ENCODE results near the gene USP20. TPM values are rescaled to one million over a fixed set of nuclear protein-coding genes. Genes with fewer than 3 reads are reported as not detected.

USP20 gene
- total RNA-seq, 8 experiments from 2014 or later: 15.3 to 24.8 (median 20.7) TPM

DNA sequence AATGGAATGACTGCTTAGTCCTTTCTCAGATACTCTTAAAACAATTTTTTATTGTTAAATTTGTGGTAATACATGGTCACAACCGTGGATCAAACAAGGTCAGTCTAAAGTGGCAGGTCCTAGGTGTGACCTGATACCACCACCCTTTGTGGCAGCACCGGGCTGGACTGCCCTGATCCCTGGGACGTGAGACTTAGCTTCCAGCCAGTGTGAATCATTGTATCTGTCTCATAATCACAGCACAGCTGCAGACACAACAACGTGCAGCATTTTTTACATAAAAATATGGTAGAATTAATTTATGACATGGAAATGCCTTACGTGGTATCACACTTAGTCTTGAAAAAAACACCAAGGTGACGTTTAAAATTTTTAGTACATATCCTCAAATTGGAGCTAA lies 24.5 kb upstream of the USP20 start:
- 66 to 100% (median 88%) methylated on average over 2 to 6 of the region's 6 CpGs; no CpG with 5 or more reads in 3 of the 10 experiments for WGBS, 10 experiments
- ATAC-seq (replicated peaks in 6 of 8): no peak
- H3K27ac ChIP-seq: no peak overlapping the region
- H3K4me3 ChIP-seq: no peak overlapping the region
- in situ Hi-C loops (cut with MboI; ENCODE audit: low pct_unique_long_range_greater_than_20kb in 2 of 9, low sequenced_read_pairs in 9 of 9, unreplicated experiment in 9 of 9): no loop called here
- H3K4me1 ChIP-seq (replicated peaks in 1 of 2): no peaks in the 10 kb centered on the region

DNA sequence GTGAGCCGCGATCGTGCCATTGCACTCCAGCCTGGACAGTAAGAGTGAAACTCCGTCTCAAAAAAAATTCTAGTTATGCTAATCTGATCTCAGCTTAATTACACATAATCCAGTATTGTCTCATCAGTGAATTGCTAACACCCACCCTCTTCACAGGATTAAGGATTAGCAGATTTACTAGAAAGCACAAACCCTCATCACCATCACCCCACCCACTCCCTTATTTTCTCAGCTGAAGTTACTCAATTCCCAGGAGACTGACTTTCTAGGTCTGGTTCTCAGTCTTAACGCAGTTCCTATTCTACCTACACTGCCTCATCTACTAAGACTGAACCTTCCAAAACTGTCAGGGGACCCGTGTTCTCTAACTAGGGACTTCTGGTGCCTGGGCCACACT lies 23.3 kb upstream of the USP20 start:
- Histone ChIP-seq H3K27ac (no peak overlapping the region), H3K4me1 (replicated peaks in 1 of 2) (no peaks in the 10 kb centered on the region), H3K4me3 (no peak overlapping the region)
- WGBS, 10 experiments: 75 to 100% (median 100%) methylated on average over 1 to 4 of the region's 6 CpGs; no CpG with 5 or more reads in 6 of the 10 experiments
- peak in 1 of 8 experiments; percentile 20 for ATAC-seq (replicated peaks in 6 of 8)
- in situ Hi-C loops (cut with MboI; ENCODE audit: low pct_unique_long_range_greater_than_20kb in 2 of 9, low sequenced_read_pairs in 9 of 9, unreplicated experiment in 9 of 9): no loop called here

GRCh38 chr9:129812385-129812784 lies 22.9 kb upstream of the USP20 start:
- no peaks in the 10 kb centered on the region for H3K4me1 ChIP-seq (replicated peaks in 1 of 2)
- peak in 1 of 8 experiments; percentile 13 for ATAC-seq (replicated peaks in 6 of 8)
- H3K4me3 ChIP-seq: no peak overlapping the region
- in situ Hi-C loops (cut with MboI; ENCODE audit: low pct_unique_long_range_greater_than_20kb in 2 of 9, low sequenced_read_pairs in 9 of 9, unreplicated experiment in 9 of 9): no loop called here
- no peak overlapping the region for H3K27ac ChIP-seq
- WGBS, 10 experiments: 0 to 95% (median 80%) methylated on average over 1 to 3 of the region's 9 CpGs; no CpG with 5 or more reads in 6 of the 10 experiments

GRCh38 chr9:129813661-129814060 lies 21.6 kb upstream of the USP20 start:
- WGBS, 10 experiments: 75 to 100% (median 90%) methylated on average over 1 to 6 of the region's 9 CpGs; no CpG with 5 or more reads in 5 of the 10 experiments
- no peak overlapping the region for H3K4me3 ChIP-seq

DNA sequence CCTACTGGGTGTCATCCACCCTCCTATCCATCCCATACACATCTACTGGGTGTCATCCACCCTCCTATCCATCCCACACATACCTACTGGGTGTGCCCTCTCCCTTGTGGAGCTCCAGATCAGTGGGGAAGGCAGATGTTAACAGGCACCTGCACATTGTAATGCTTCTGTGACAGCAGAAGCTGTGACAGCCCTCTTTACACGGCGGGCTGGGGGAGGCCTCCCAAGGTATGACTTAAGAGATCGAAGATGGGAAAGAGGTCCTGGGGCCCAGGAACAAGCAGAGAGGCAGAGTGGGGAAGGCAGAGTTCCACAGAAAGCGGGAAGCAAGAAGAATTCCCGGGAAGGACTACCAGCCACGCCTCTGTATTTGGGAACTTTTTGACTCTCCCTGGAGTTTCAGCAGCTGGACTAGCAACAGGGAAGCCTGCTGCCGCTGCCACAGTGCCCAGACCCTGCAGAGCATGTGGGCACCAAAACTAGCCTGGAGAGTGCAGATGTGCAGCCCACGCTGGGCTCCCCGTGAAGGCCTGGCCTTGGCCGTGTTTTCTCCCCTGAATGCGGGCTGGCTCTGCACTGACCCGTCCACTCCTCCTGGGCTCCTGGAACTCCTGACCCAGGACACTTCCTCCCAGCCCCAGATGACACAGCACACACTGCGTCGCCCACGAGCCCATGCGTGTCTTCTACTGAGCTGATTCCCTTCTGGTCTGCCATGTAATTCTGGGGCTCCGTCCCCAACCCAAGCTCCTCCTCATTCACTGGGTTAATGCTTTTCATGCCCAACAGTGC lies 20.6 kb upstream of the USP20 start:
- no peak overlapping the region for H3K4me3 ChIP-seq
- no peak overlapping the region for H3K27ac ChIP-seq
- H3K4me1 ChIP-seq (replicated peaks in 1 of 2): no peaks in the 10 kb centered on the region
- in situ Hi-C loops (cut with MboI; ENCODE audit: low pct_unique_long_range_greater_than_20kb in 2 of 9, low sequenced_read_pairs in 9 of 9, unreplicated experiment in 9 of 9): no loop called here
- WGBS, 10 experiments: 81 to 100% (median 96%) methylated on average over 1 to 5 of the region's 17 CpGs; no CpG with 5 or more reads in 2 of the 10 experiments
- peak in 3 of 8 experiments; percentile 7 to 18 (median 13) for ATAC-seq (replicated peaks in 6 of 8)

More at GRCh38 chr9:129813661-129814060, 21.6 kb upstream of the USP20 start:
- no peak for ATAC-seq (replicated peaks in 6 of 8)
- H3K4me1 ChIP-seq (replicated peaks in 1 of 2): no peaks in the 10 kb centered on the region
- in situ Hi-C loops (cut with MboI; ENCODE audit: low pct_unique_long_range_greater_than_20kb in 2 of 9, low sequenced_read_pairs in 9 of 9, unreplicated experiment in 9 of 9): no loop called here
- no peak overlapping the region for H3K27ac ChIP-seq

DNA sequence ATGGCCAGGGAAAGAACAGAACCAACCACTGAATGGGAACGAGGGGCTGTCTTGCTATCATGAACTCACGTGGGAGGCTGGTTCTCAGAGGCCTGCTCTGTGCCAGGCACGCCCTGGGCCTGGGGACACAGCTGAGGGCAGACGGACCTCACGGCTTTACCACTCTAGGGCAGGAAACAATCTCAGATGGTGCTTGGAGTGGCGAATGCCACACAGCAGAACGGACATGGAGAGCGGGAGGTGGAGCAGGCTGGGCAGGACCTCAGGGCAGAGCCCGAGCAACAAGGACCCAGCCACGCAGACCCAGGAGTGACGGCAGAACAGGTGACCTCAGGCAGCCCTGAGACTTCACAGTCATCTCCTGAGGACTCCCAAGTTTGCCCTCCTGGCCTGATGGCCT lies 20.0 kb upstream of the USP20 start:
- in situ Hi-C loops (cut with MboI; ENCODE audit: low pct_unique_long_range_greater_than_20kb in 2 of 9, low sequenced_read_pairs in 9 of 9, unreplicated experiment in 9 of 9): no loop called here
- ATAC-seq (replicated peaks in 6 of 8): peak in 5 of 8 experiments; percentile 6 to 20 (median 13)
- 80 to 100% (median 100%) methylated on average over 1 to 2 of the region's 11 CpGs; no CpG with 5 or more reads in 5 of the 10 experiments for WGBS, 10 experiments
- H3K4me3 ChIP-seq: no peak overlapping the region
- H3K4me1 ChIP-seq (replicated peaks in 1 of 2): no peaks in the 10 kb centered on the region
- no peak overlapping the region for H3K27ac ChIP-seq

- H3K4me1 ChIP-seq (replicated peaks in 1 of 2): no peaks in the 10 kb centered on the region
- H3K4me3 ChIP-seq: no peak overlapping the region
- no peak overlapping the region for H3K27ac ChIP-seq
- 85 to 100% (median 97%) methylated on average over 1 to 6 of the region's 14 CpGs; no CpG with 5 or more reads in 1 of the 10 experiments for WGBS, 10 experiments
- in situ Hi-C loops (cut with MboI; ENCODE audit: low pct_unique_long_range_greater_than_20kb in 2 of 9, low sequenced_read_pairs in 9 of 9, unreplicated experiment in 9 of 9): no loop called here
- no peak for ATAC-seq (replicated peaks in 6 of 8)
Measured at GRCh38 chr9:129816501-129817435, 18.5 kb upstream of the USP20 start.

DNA sequence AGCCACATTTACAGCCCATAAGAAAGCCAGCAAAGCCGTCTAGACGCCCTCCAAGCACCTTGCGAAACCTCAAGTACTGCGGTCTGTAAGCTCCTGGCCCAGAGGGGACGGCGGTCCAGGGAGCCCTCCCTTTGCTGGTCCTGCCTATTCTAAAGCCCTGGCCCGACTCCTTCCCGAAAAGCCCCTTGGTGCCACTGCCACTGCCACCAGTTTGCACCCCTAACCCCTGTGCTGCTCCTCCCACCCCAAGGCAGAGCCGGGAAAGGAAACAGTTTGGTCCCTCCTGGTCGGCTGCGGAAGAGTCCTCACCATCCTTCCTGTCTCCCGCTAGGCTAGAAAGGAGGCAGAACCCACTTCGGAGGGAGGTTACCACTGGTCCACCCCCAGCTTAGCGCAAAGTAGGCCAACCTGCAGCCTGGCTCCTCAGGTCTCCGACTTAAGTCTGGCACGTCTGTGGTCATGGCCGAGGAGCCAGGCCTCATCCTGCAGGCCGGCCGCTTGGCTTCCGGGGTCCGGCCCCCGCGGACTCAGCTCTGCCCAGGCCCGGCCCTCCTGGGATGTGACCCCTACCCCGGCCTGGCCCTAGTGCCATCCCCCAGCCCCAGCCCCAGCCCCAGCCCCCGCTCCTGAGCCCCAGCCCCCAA lies 12.2 kb upstream of the USP20 start:
- Histone ChIP-seq H3K4me1 (replicated peaks in 1 of 2) (peaks cover 6% of the 10 kb centered on the region in 2 donors), H3K27ac (peak overlapping the region in 1 of 2 donors; percentile 47), H3K4me3 (peak overlapping the region; percentile 60 to 99 (median 85))
- WGBS, 10 experiments: 15 to 70% (median 40%) methylated on average over 1 to 8 of the region's 26 CpGs; no CpG with 5 or more reads in 4 of the 10 experiments
- peak; percentile 18 to 38 (median 26) for ATAC-seq (replicated peaks in 6 of 8)
- in situ Hi-C loops (cut with MboI; ENCODE audit: low pct_unique_long_range_greater_than_20kb in 2 of 9, low sequenced_read_pairs in 9 of 9, unreplicated experiment in 9 of 9): no loop called here

GRCh38 chr9:129823542-129823934 lies 11.7 kb upstream of the USP20 start:
- WGBS, 10 experiments: no CpG with 5 or more reads among the region's 15 CpGs
- H3K4me1 ChIP-seq (replicated peaks in 1 of 2): peaks cover 6% of the 10 kb centered on the region in 2 donors
- peak overlapping the region; percentile 60 to 99 (median 85) for H3K4me3 ChIP-seq
- peak in 7 of 8 experiments; percentile 17 to 63 (median 57) for ATAC-seq (replicated peaks in 6 of 8)
- in situ Hi-C loops (cut with MboI; ENCODE audit: low pct_unique_long_range_greater_than_20kb in 2 of 9, low sequenced_read_pairs in 9 of 9, unreplicated experiment in 9 of 9): no loop called here
- H3K27ac ChIP-seq: peak overlapping the region; percentile 75 to 83

GRCh38 chr9:129823935-129824601 lies 11.2 kb upstream of the USP20 start, which contains the start of gene TOR1A:
Gene TOR1A, minus strand, starts transcription at chr9:129824136. Its CDS starts 51 bp downstream, at chr9:129824085.
- 0 to 11% (median 3%) methylated on average over 2 to 21 of the region's 47 CpGs; no CpG with 5 or more reads in 2 of the 10 experiments for WGBS, 10 experiments
- Histone ChIP-seq H3K27ac (peak within 1 kb of the TSS; percentile 75 to 83), H3K4me3 (peak within 1 kb of the TSS; percentile 60 to 99 (median 85)), H3K4me1 (replicated peaks in 1 of 2) (peaks cover 6% of the 10 kb centered on the region in 2 donors)
- in situ Hi-C loops (cut with MboI; ENCODE audit: low pct_unique_long_range_greater_than_20kb in 2 of 9, low sequenced_read_pairs in 9 of 9, unreplicated experiment in 9 of 9): no loop called here
- peak; percentile 84 to 93 (median 88) for ATAC-seq (replicated peaks in 6 of 8)

- no peak overlapping the region for H3K27ac ChIP-seq
- no peak overlapping the region for H3K4me3 ChIP-seq
- no peak for ATAC-seq (replicated peaks in 6 of 8)
- in situ Hi-C loops (cut with MboI; ENCODE audit: low pct_unique_long_range_greater_than_20kb in 2 of 9, low sequenced_read_pairs in 9 of 9, unreplicated experiment in 9 of 9): no loop called here
- 8 to 97% (median 74%) methylated on average over 1 to 6 of the region's 6 CpGs; no CpG with 5 or more reads in 1 of the 10 experiments for WGBS, 10 experiments
- H3K4me1 ChIP-seq (replicated peaks in 1 of 2): peaks cover 6% of the 10 kb centered on the region in 2 donors
Measured at GRCh38 chr9:129826344-129826743, 8.9 kb upstream of the USP20 start.

- in situ Hi-C loops (cut with MboI; ENCODE audit: low pct_unique_long_range_greater_than_20kb in 2 of 9, low sequenced_read_pairs in 9 of 9, unreplicated experiment in 9 of 9): no loop called here
- Histone ChIP-seq H3K4me3 (no peak overlapping the region), H3K27ac (no peak overlapping the region), H3K4me1 (replicated peaks in 1 of 2) (peaks cover 6% of the 10 kb centered on the region in 2 donors)
- ATAC-seq (replicated peaks in 6 of 8): no peak
- 100% methylated on average over 1 of the region's 1 CpG; no CpG with 5 or more reads in 7 of the 10 experiments for WGBS, 10 experiments
Measured at GRCh38 chr9:129826759-129827158, 8.5 kb upstream of the USP20 start.

Measured in motor neuron (in vitro differentiated cells).